SK-N-SH (cell line): Measurements from ENCODE around the gene CLCN1. TPM values are rescaled to one million over a fixed set of nuclear protein-coding genes. Genes with fewer than 3 reads are reported as not detected.

ENCODE experiments used
- CTCF ChIA-PET: fragments of 300-600, 350-600 bp; formaldehyde crosslinking; extraction: SDS; loops from one replicate; lab custom pipeline; 2021; lab: Yijun Ruan, JAX
- POLR2A ChIA-PET: fragments of 350-600 bp; sonication (Branson Sonifier 250); formaldehyde crosslinking; extraction: SDS; loops from one replicate; lab custom pipeline; 2020; ENCODE audit warnings: antibody characterized with exemption, inconsistent platforms; lab: Yijun Ruan, JAX
- DNase-seq: peaks from one replicate; pipeline ENCODE4 v3.0.0; 2012
- H2AFZ ChIP-seq: fragments of 200-600 bp; sonication (generic); 2 replicates; pipeline ENCODE4 v1.8.1; 2016; ENCODE audit warnings: antibody characterized with exemption, mild to moderate bottlenecking, low read depth
- H3F3A ChIP-seq: fragments of 200-600 bp; sonication (generic); replicated peaks from 2 replicates; pipeline ENCODE3; 2016; ENCODE audit warnings: antibody characterized with exemption, mild to moderate bottlenecking; ENCODE audit not compliant: insufficient read depth
- H3K27ac ChIP-seq, 2 experiments: fragments of 200-500 bp in 1 of 2; fragments of 200-600 bp in 1 of 2; sonication (Bioruptor generic) in 1 of 2; sonication (generic), shearing (Covaris generic) in 1 of 2; 2 replicates each; pipeline versions ENCODE4 v1.5.1 to v1.6.1; 2014 to 2016; ENCODE audit warnings: low read depth in 2 of 2, inconsistent platforms in 1 of 2, low read length in 1 of 2, mild to moderate bottlenecking in 1 of 2, mixed read lengths in 1 of 2
- H3K27me3 ChIP-seq: fragments of 200-600 bp; sonication (generic), shearing (Covaris generic); 2 replicates; pipeline ENCODE4 v1.6.1; 2016; ENCODE audit warnings: mixed run types; ENCODE audit not compliant: insufficient read depth
- H3K36me3 ChIP-seq, 2 experiments: fragments of 200-500 bp in 1 of 2; fragments of 200-600 bp in 1 of 2; sonication (Bioruptor generic) in 1 of 2; sonication (generic) in 1 of 2; replicated peaks in 1 of 2; 2 replicates each; pipeline versions ENCODE3 to v1.5.1; 2014 to 2016; ENCODE audit warnings: low read length in 1 of 2, mild to moderate bottlenecking in 1 of 2; ENCODE audit not compliant: insufficient read depth in 2 of 2, control insufficient read depth in 1 of 2
- H3K4me1 ChIP-seq, 2 experiments: fragments of 200-500 bp in 1 of 2; fragments of 200-600 bp in 1 of 2; sonication (Bioruptor generic) in 1 of 2; sonication (generic), shearing (Covaris generic) in 1 of 2; 2 replicates each; pipeline versions ENCODE4 v1.5.1 to v1.6.1; 2014 to 2016; ENCODE audit warnings: low read depth in 1 of 2, low read length in 1 of 2, mixed run types in 1 of 2; ENCODE audit not compliant: insufficient read depth in 2 of 2, control insufficient read depth in 1 of 2
- H3K4me2 ChIP-seq: fragments of 200-600 bp; sonication (generic), shearing (Covaris generic); 2 replicates; pipeline ENCODE4 v1.6.1; 2017; ENCODE audit warnings: mixed run types
- H3K4me3 ChIP-seq, 2 experiments: fragments of 200-500 bp in 1 of 2; fragments of 200-600 bp in 1 of 2; sonication (Bioruptor generic) in 1 of 2; sonication (generic), shearing (Covaris generic) in 1 of 2; 2 replicates each; pipeline versions ENCODE4 v1.5.1 to v1.8.1; 2014 to 2016; ENCODE audit warnings: low read depth in 2 of 2, inconsistent platforms in 1 of 2, low read length in 1 of 2, mild to moderate bottlenecking in 1 of 2, mixed read lengths in 1 of 2, moderate library complexity in 1 of 2
- H3K79me2 ChIP-seq: fragments of 200-600 bp; sonication (generic); 2 replicates; pipeline ENCODE4 v1.8.1; 2017; ENCODE audit warnings: mild to moderate bottlenecking; ENCODE audit not compliant: insufficient read depth
- H3K9ac ChIP-seq: fragments of 200-600 bp; sonication (generic); 2 replicates; pipeline ENCODE4 v1.6.1; 2017; ENCODE audit warnings: mixed run types
- H3K9me2 ChIP-seq: fragments of 200-600 bp; sonication (generic); 2 replicates; pipeline ENCODE4 v1.6.1; 2017; ENCODE audit warnings: mixed run types
- H3K9me3 ChIP-seq: fragments of 200-600 bp; sonication (generic); 2 replicates; pipeline ENCODE4 v1.6.1; 2017; ENCODE audit warnings: mixed run types, mild to moderate bottlenecking, moderate library complexity
- H4K20me1 ChIP-seq: fragments of 200-600 bp; sonication (generic); 2 replicates; pipeline ENCODE4 v1.6.1; 2017; ENCODE audit warnings: mild to moderate bottlenecking, mixed run types; ENCODE audit not compliant: insufficient read depth
- CHD2 ChIP-seq: fragments of 150-350 bp; IDR thresholded peaks from 2 replicates; pipeline ENCODE4 v1.6.1; 2018; ENCODE audit warnings: low read length; ENCODE audit not compliant: partially characterized antibody
- ELF1 ChIP-seq: IDR thresholded peaks from 2 replicates; pipeline ENCODE4 v1.4.0; 2012
- EP300 ChIP-seq, 2 experiments: IDR thresholded peaks; 2 replicates each; pipeline versions ENCODE4 v1.4.0 to v1.6.1; 2012; ENCODE audit warnings: borderline replicate concordance in 1 of 2, low read depth in 1 of 2, low read length in 1 of 2
- FOSL2 ChIP-seq: IDR thresholded peaks from 2 replicates; pipeline ENCODE4 v1.4.0; 2012; ENCODE audit warnings: low read depth, mild to moderate bottlenecking, moderate library complexity, borderline replicate concordance
- FOXM1 ChIP-seq: IDR thresholded peaks from 2 replicates; pipeline ENCODE4 v1.4.0; 2012; ENCODE audit warnings: low read depth, mild to moderate bottlenecking
- GABPA ChIP-seq: IDR thresholded peaks from 2 replicates; pipeline ENCODE4 v1.4.0; 2012; ENCODE audit warnings: low read depth, mild to moderate bottlenecking
- MEF2A ChIP-seq: IDR thresholded peaks from 2 replicates; pipeline ENCODE4 v1.4.0; 2012; ENCODE audit warnings: low read depth, borderline replicate concordance
- MXI1 ChIP-seq: IDR thresholded peaks from 2 replicates; pipeline ENCODE4 v1.6.1; 2012; ENCODE audit warnings: mild to moderate bottlenecking, low read depth, low read length, improper control_type of control experiment
- NRF1 ChIP-seq: IDR thresholded peaks from 2 replicates; pipeline ENCODE4 v1.6.1; 2012; ENCODE audit warnings: low read depth, mild to moderate bottlenecking, low read length
- POLR2AphosphoS5 ChIP-seq: IDR thresholded peaks from 2 replicates; pipeline ENCODE4 v1.6.1; 2012; ENCODE audit warnings: low read depth, low read length
- RCOR1 ChIP-seq: fragments of 150-350 bp; IDR thresholded peaks from 2 replicates; pipeline ENCODE4 v1.6.1; 2017; ENCODE audit warnings: antibody characterized with exemption, low read length
- RFX5 ChIP-seq: IDR thresholded peaks from 2 replicates; pipeline ENCODE4 v1.6.1; 2012; ENCODE audit warnings: mild to moderate bottlenecking, improper control_type of control experiment, low read length
- RXRA ChIP-seq: IDR thresholded peaks from 2 replicates; pipeline ENCODE4 v1.4.0; 2012; ENCODE audit warnings: low read depth, mild to moderate bottlenecking, borderline replicate concordance
- SIN3A ChIP-seq: IDR thresholded peaks from 2 replicates; pipeline ENCODE4 v1.6.1; 2012; ENCODE audit warnings: low read depth, mild to moderate bottlenecking, low read length, moderate library complexity, borderline replicate concordance
- TAF1 ChIP-seq: IDR thresholded peaks from 2 replicates; pipeline ENCODE4 v1.6.1; 2012; ENCODE audit warnings: low read depth, mild to moderate bottlenecking, low read length, moderate library complexity, borderline replicate concordance
- TEAD4 ChIP-seq: IDR thresholded peaks from 2 replicates; pipeline ENCODE4 v1.4.0; 2012; ENCODE audit warnings: mild to moderate bottlenecking, borderline replicate concordance; ENCODE audit not compliant: insufficient read depth
- YY1 ChIP-seq: IDR thresholded peaks from 2 replicates; pipeline ENCODE4 v1.4.0; 2012; ENCODE audit warnings: low read depth, mild to moderate bottlenecking
- WGBS: methylation state at CpG from one replicate; pipeline ENCODE4 v1.1.6; 2017; ENCODE audit warnings: low lambda C conversion rate; 5-methylcytosine and 5-hydroxymethylcytosine counted together
- polyA plus RNA-seq, 3 experiments: library from polyadenylated mRNA; depleted of rRNA; stranded (reverse); fragments of >200 nt; gene quantifications; 2 replicates each; pipeline ENCODE4 v1.2.3, GENCODE V29; 2012
- TF ChIP-seq, protein P1 (sequence below): IDR thresholded peaks from 2 replicates; pipeline ENCODE4 v1.4.0; 2012; ENCODE audit warnings: low read depth, borderline replicate concordance

CLCN1 gene
- polyA plus RNA-seq, 1 of the 3 experiments (the other 2 are of a cell fraction) = 0.12 TPM

DNA sequence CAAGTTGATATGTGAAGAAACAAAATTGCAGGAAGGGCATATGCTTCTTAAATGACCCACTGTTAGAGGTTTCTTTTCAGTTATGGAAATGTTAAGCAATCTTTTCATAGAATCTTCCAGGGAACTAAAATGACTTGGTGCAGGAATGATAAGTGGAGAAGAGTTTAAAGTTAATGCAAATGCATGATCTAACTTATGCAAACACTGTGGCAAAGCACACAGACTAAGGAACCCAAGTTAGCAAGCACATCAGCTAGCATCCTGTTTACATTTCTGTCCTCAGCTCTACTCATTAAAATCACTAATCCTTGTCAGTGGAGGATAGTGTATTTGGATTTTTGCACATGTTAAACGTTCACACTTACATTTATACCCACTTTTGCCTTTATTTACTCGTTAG is 9.3 kb downstream of the CLCN1 start:
- no peak overlapping the region for H3K4me3 ChIP-seq
- H3K4me2 ChIP-seq = no peak overlapping the region
- H3K36me3 ChIP-seq = no peaks in the 10 kb centered on the region
- H3K27ac ChIP-seq = no peak overlapping the region
- peaks cover 0 to 2% of the 10 kb centered on the region in 2 experiments; a peak in 1 of 4 replicates for H3K4me1 ChIP-seq
- no peaks in the 10 kb centered on the region for H3K79me2 ChIP-seq
- H3K27me3 ChIP-seq = no peaks in the 10 kb centered on the region
- 51% methylated on average over 2 of the region's 2 CpGs for WGBS
- H3K9me3 ChIP-seq = no peaks in the 10 kb centered on the region
- H3K9me2 ChIP-seq = no peaks in the 10 kb centered on the region
- ChIA-PET CTCF (interaction anchor here (0.6 to 1.5 kb wide), 4 partner anchors 20 to 840 kb away, joined by 3 to 5 read pairs (median 3); no protein-coding TSS in a partner anchor), POLR2A (no interaction called here)
- no peaks in the 10 kb centered on the region for H3F3A ChIP-seq
- no peak overlapping the region for H3K9ac ChIP-seq
- TF ChIP-seq GABPA (no peak), RFX5 (no peak), RXRA (no peak), TAF1 (no peak), MEF2A (no peak), CHD2 (no peak), YY1 (no peak), FOXM1 (no peak), TEAD4 (no peak), ELF1 (no peak), MXI1 (no peak), POLR2AphosphoS5 (no peak), RCOR1 (no peak), SIN3A (no peak), NRF1 (no peak), FOSL2 (no peak), EP300 (IDR thresholded peaks at IDR 0.05; ENCODE audit: borderline replicate concordance in 1 of 2, low read depth in 1 of 2, low read length in 1 of 2) (no peak)
- TF ChIP-seq, protein P1, sequence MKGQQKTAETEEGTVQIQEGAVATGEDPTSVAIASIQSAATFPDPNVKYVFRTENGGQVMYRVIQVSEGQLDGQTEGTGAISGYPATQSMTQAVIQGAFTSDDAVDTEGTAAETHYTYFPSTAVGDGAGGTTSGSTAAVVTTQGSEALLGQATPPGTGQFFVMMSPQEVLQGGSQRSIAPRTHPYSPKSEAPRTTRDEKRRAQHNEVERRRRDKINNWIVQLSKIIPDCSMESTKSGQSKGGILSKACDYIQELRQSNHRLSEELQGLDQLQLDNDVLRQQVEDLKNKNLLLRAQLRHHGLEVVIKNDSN = no peak
- no peak for DNase-seq
- no peaks in the 10 kb centered on the region for H4K20me1 ChIP-seq
- no peak overlapping the region for H2AFZ ChIP-seq

DNA sequence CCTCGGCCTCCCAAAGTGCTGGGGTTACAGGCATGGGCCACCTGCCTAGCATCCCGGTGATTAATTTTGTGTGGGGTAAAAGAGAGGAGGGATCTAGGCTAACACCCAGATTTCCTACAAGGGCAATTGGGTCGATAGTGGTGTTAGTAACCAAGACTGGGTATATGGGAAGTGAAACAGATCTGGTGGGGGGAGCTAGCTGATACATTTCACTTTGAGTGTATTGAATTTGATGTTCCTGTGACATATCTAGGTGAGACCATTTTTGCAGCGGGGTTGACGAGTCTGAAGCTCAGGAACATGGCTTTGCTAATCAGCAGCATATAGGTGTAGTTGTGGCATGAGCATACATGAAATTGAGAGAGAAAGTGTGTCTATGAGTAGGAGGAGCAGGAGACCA is 12.0 kb downstream of the CLCN1 start:
- WGBS = 91% methylated on average over 5 of the region's 5 CpGs
- CTCF ChIA-PET = interaction anchor here (0.7 to 1.9 kb wide), 3 partner anchors 19 to 89 kb away, joined by 3 to 5 read pairs (median 3); no protein-coding TSS in a partner anchor

More for the DNA sequence above, 12.0 kb downstream of the CLCN1 start:
- POLR2A ChIA-PET = no interaction called here
- H3K27ac ChIP-seq = no peak overlapping the region
- H3K4me2 ChIP-seq = no peak overlapping the region
- TF ChIP-seq MXI1 = no peak
- no peak for DNase-seq
- peaks cover 0 to 3% of the 10 kb centered on the region in 2 experiments; a peak in 1 of 4 replicates for H3K4me1 ChIP-seq
- H3K9ac ChIP-seq = no peak overlapping the region
- H2AFZ ChIP-seq = no peak overlapping the region
- no peaks in the 10 kb centered on the region for H3F3A ChIP-seq
- no peaks in the 10 kb centered on the region for H3K9me2 ChIP-seq
- H3K36me3 ChIP-seq = no peaks in the 10 kb centered on the region
- H3K27me3 ChIP-seq = no peaks in the 10 kb centered on the region
- H3K9me3 ChIP-seq = no peaks in the 10 kb centered on the region
- H4K20me1 ChIP-seq = no peaks in the 10 kb centered on the region
- H3K79me2 ChIP-seq = no peaks in the 10 kb centered on the region
- no peak overlapping the region for H3K4me3 ChIP-seq
